ENCODE data around the gene FBXO9. TPM values are rescaled to one million over a fixed set of nuclear protein-coding genes. Genes with fewer than 3 reads are reported as not detected.

The FBXO9 gene
- total RNA-seq, 1 experiment from 2014 or later = 68.4 TPM

GRCh38 chr6:53033764-53034163 is 31.4 kb upstream of the FBXO9 start:
- no peak overlapping the region for H3K23ac ChIP-seq (ENCODE audit: insufficient read length, low read depth, low read length)
- no peak overlapping the region for H3K9ac ChIP-seq (ENCODE audit: extremely low read depth, insufficient read length, low read length)
- no peak overlapping the region for H2BK5ac ChIP-seq (ENCODE audit: insufficient read length, low read length)
- TF ChIP-seq, protein P1, sequence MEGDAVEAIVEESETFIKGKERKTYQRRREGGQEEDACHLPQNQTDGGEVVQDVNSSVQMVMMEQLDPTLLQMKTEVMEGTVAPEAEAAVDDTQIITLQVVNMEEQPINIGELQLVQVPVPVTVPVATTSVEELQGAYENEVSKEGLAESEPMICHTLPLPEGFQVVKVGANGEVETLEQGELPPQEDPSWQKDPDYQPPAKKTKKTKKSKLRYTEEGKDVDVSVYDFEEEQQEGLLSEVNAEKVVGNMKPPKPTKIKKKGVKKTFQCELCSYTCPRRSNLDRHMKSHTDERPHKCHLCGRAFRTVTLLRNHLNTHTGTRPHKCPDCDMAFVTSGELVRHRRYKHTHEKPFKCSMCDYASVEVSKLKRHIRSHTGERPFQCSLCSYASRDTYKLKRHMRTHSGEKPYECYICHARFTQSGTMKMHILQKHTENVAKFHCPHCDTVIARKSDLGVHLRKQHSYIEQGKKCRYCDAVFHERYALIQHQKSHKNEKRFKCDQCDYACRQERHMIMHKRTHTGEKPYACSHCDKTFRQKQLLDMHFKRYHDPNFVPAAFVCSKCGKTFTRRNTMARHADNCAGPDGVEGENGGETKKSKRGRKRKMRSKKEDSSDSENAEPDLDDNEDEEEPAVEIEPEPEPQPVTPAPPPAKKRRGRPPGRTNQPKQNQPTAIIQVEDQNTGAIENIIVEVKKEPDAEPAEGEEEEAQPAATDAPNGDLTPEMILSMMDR (conservative IDR thresholded peaks at IDR 0.05) = no peak
- WGBS (ENCODE audit: extremely low coverage, insufficient read length, low lambda C conversion rate) = no CpG with 5 or more reads among the region's 4 CpGs
- H2BK12ac ChIP-seq (ENCODE audit: insufficient read length, low read depth, low read length) = no peak overlapping the region
- H2AK5ac ChIP-seq (ENCODE audit: insufficient read length, low read length) = no peak overlapping the region
- no peak overlapping the region for H2BK20ac ChIP-seq (ENCODE audit: low read depth, low read length, poor library complexity, severe bottlenecking)
- H3K4ac ChIP-seq (ENCODE audit: low read depth, low read length) = no peak overlapping the region
- no peaks in the 10 kb centered on the region for H3K23me2 ChIP-seq (ENCODE audit: insufficient read length, low read depth, low read length, poor library complexity, severe bottlenecking)
- Mint-ChIP-seq H3K4me3 (no peak overlapping the region), H3K27ac (no peak overlapping the region), H3K27me3 (ENCODE audit: low read depth) (no peaks in the 10 kb centered on the region), H3K4me1 (no peaks in the 10 kb centered on the region), H3K9me3 (no peaks in the 10 kb centered on the region), H3K36me3 (ENCODE audit: insufficient read depth in 1 of 3, low read depth in 3 of 3) (peaks cover 0 to 32% (median 23%) of the 10 kb centered on the region in 3 experiments; a peak in 5 of 7 replicates)
- no peak overlapping the region for H2AFZ ChIP-seq (ENCODE audit: low read length)
- no peak overlapping the region for H3K18ac ChIP-seq (ENCODE audit: insufficient read length, low read depth, low read length)
- H3T11ph ChIP-seq (ENCODE audit: low read length) = no peak overlapping the region
- H3K79me1 ChIP-seq (ENCODE audit: insufficient read depth, low read depth, low read length, poor library complexity, severe bottlenecking) = no peaks in the 10 kb centered on the region
- H4K5ac ChIP-seq (ENCODE audit: insufficient read length, low read depth, low read length) = no peak overlapping the region
- DNase-seq = no peak
- H3K79me2 ChIP-seq (ENCODE audit: insufficient read depth, low read length) = no peaks in the 10 kb centered on the region
- H2BK120ac ChIP-seq (ENCODE audit: low read depth, low read length, poor library complexity, severe bottlenecking) = no peak overlapping the region
- no peak overlapping the region for H3K4me2 ChIP-seq (ENCODE audit: insufficient read depth, insufficient read length, low read length)
- H3K27ac ChIP-seq (ENCODE audit: insufficient read length, low read depth, low read length) = no peak overlapping the region
- no peaks in the 10 kb centered on the region for H3K9me3 ChIP-seq (ENCODE audit: control insufficient read depth, low read depth, low read length)
- no peak overlapping the region for H3K56ac ChIP-seq (ENCODE audit: insufficient read length, low read depth, low read length)
- no peak overlapping the region for H2BK15ac ChIP-seq (ENCODE audit: low read depth, low read length)
- no peak overlapping the region for H4K91ac ChIP-seq (ENCODE audit: insufficient read length, low read depth, low read length)
- H3K27me3 ChIP-seq (ENCODE audit: insufficient read depth, low read length) = no peaks in the 10 kb centered on the region
- H4K20me1 ChIP-seq (ENCODE audit: control insufficient read depth, insufficient read depth, insufficient read length) = no peaks in the 10 kb centered on the region
- H3K4me1 ChIP-seq (ENCODE audit: insufficient read depth, low read length) = no peaks in the 10 kb centered on the region
- H4K8ac ChIP-seq (replicated peaks; ENCODE audit: insufficient read length, low read depth, low read length) = no peak overlapping the region
- H3K14ac ChIP-seq (ENCODE audit: insufficient read depth, low read length) = no peak overlapping the region
